ENCODE results near the gene CYP27C1.

Gene CYP27C1

GRCh38 chr2:127142663-127143630 is 77.2 kb downstream of the CYP27C1 start:
- no peaks in the 10 kb centered on the region for H3K9me2 ChIP-seq (ENCODE audit: low read depth, low read length)
- no peak overlapping the region for H3K4me2 ChIP-seq (ENCODE audit: low read length)
- H3K9me3 ChIP-seq (ENCODE audit: low read length) = peaks cover 7% of the 10 kb centered on the region; the same call in 1 of the 2 replicates
- no peaks in the 10 kb centered on the region for H3K79me2 ChIP-seq (ENCODE audit: insufficient read depth, low read length)
- no peaks in the 10 kb centered on the region for H3F3A ChIP-seq (ENCODE audit: insufficient read depth, low read length)
- H3K27ac ChIP-seq (ENCODE audit: low read depth, low read length, poor library complexity, severe bottlenecking) = no peak overlapping the region
- no peak overlapping the region for H3K4me3 ChIP-seq (ENCODE audit: low read depth, low read length, poor library complexity, severe bottlenecking)
- no peak overlapping the region for H2AFZ ChIP-seq (ENCODE audit: low read length)
- no peak overlapping the region for H3K9ac ChIP-seq (ENCODE audit: low read length)
- TF ChIP-seq EZH2 (IDR thresholded peaks at IDR 0.05; ENCODE audit: borderline replicate concordance, low read length) (no peak), CTCF (IDR thresholded peaks at IDR 0.05; ENCODE audit: low read length) (no peak)
- H3K4me1 ChIP-seq (ENCODE audit: insufficient read depth, low read length, severe bottlenecking) = no peaks in the 10 kb centered on the region
- no peaks in the 10 kb centered on the region for H3K36me3 ChIP-seq (ENCODE audit: insufficient read depth, low read length)
- H4K20me1 ChIP-seq (ENCODE audit: insufficient read depth, low read length) = no peaks in the 10 kb centered on the region
- no peaks in the 10 kb centered on the region; the same call in 1 of the 2 replicates for H3K27me3 ChIP-seq (ENCODE audit: insufficient read depth, low read length)

GRCh38 chr2:127140538-127140937 is 79.6 kb downstream of the CYP27C1 start:
- no peaks in the 10 kb centered on the region; the same call in 1 of the 2 replicates for H3K27me3 ChIP-seq (ENCODE audit: insufficient read depth, low read length)
- no peaks in the 10 kb centered on the region for H4K20me1 ChIP-seq (ENCODE audit: insufficient read depth, low read length)
- no peak overlapping the region for H3K4me3 ChIP-seq (ENCODE audit: low read depth, low read length, poor library complexity, severe bottlenecking)
- H3K4me2 ChIP-seq (ENCODE audit: low read length) = no peak overlapping the region
- no peak overlapping the region for H3K9ac ChIP-seq (ENCODE audit: low read length)
- no peak for TF ChIP-seq CTCF (IDR thresholded peaks at IDR 0.05; ENCODE audit: low read length)
- TF ChIP-seq EZH2 (IDR thresholded peaks at IDR 0.05; ENCODE audit: borderline replicate concordance, low read length) = no peak
- H3K36me3 ChIP-seq (ENCODE audit: insufficient read depth, low read length) = no peaks in the 10 kb centered on the region
- no peak overlapping the region for H2AFZ ChIP-seq (ENCODE audit: low read length)
- no peaks in the 10 kb centered on the region for H3K79me2 ChIP-seq (ENCODE audit: insufficient read depth, low read length)
- H3K9me3 ChIP-seq (ENCODE audit: low read length) = peaks cover 7% of the 10 kb centered on the region; the same call in 1 of the 2 replicates
- H3K9me2 ChIP-seq (ENCODE audit: low read depth, low read length) = no peaks in the 10 kb centered on the region
- no peaks in the 10 kb centered on the region for H3F3A ChIP-seq (ENCODE audit: insufficient read depth, low read length)
- H3K4me1 ChIP-seq (ENCODE audit: insufficient read depth, low read length, severe bottlenecking) = no peaks in the 10 kb centered on the region
- no peak overlapping the region for H3K27ac ChIP-seq (ENCODE audit: low read depth, low read length, poor library complexity, severe bottlenecking)

GRCh38 chr2:127139766-127140165 is 80.3 kb downstream of the CYP27C1 start:
- H3K79me2 ChIP-seq (ENCODE audit: insufficient read depth, low read length) = no peaks in the 10 kb centered on the region
- H3K27me3 ChIP-seq (ENCODE audit: insufficient read depth, low read length) = no peaks in the 10 kb centered on the region; the same call in 1 of the 2 replicates
- H3K9me3 ChIP-seq (ENCODE audit: low read length) = peaks cover 7% of the 10 kb centered on the region; the same call in 1 of the 2 replicates

More at GRCh38 chr2:127139766-127140165, 80.3 kb downstream of the CYP27C1 start:
- Histone ChIP-seq H3K9me2 (ENCODE audit: low read depth, low read length) (no peaks in the 10 kb centered on the region), H4K20me1 (ENCODE audit: insufficient read depth, low read length) (no peaks in the 10 kb centered on the region), H3F3A (ENCODE audit: insufficient read depth, low read length) (no peaks in the 10 kb centered on the region), H3K9ac (ENCODE audit: low read length) (no peak overlapping the region), H3K4me1 (ENCODE audit: insufficient read depth, low read length, severe bottlenecking) (no peaks in the 10 kb centered on the region), H3K4me3 (ENCODE audit: low read depth, low read length, poor library complexity, severe bottlenecking) (no peak overlapping the region), H3K4me2 (ENCODE audit: low read length) (no peak overlapping the region), H3K36me3 (ENCODE audit: insufficient read depth, low read length) (no peaks in the 10 kb centered on the region), H3K27ac (ENCODE audit: low read depth, low read length, poor library complexity, severe bottlenecking) (no peak overlapping the region), H2AFZ (ENCODE audit: low read length) (no peak overlapping the region)
- no peak for TF ChIP-seq EZH2 (IDR thresholded peaks at IDR 0.05; ENCODE audit: borderline replicate concordance, low read length)
- no peak for TF ChIP-seq CTCF (IDR thresholded peaks at IDR 0.05; ENCODE audit: low read length)

All from OCI-LY1 (cell line).